Testis (tissue), 2 donors: Measurements from ENCODE around the gene CD83.

Experiments used
- POLR2A ChIP-seq: fragments of 450-650 bp; IDR thresholded peaks from one replicate; pipeline ENCODE4 v1.6.1; 2017; ENCODE audit warnings: antibody characterized with exemption, mild to moderate bottlenecking, moderate library complexity
- TF ChIP-seq, protein P1 (sequence below), 3 experiments: fragments of 450-650 bp in 2 of 3; fragments of 200-600 bp in 1 of 3; sonication (generic) in 1 of 3; IDR thresholded peaks; one replicate each; pipeline ENCODE4 v1.5.1; 2016 to 2019; ENCODE audit warnings: antibody characterized with exemption in 3 of 3, mild to moderate bottlenecking in 2 of 3, moderate library complexity in 1 of 3

GRCh38 chr6:14079971-14080370 lies 37.6 kb upstream of the CD83 start:
- TF ChIP-seq, protein P1, sequence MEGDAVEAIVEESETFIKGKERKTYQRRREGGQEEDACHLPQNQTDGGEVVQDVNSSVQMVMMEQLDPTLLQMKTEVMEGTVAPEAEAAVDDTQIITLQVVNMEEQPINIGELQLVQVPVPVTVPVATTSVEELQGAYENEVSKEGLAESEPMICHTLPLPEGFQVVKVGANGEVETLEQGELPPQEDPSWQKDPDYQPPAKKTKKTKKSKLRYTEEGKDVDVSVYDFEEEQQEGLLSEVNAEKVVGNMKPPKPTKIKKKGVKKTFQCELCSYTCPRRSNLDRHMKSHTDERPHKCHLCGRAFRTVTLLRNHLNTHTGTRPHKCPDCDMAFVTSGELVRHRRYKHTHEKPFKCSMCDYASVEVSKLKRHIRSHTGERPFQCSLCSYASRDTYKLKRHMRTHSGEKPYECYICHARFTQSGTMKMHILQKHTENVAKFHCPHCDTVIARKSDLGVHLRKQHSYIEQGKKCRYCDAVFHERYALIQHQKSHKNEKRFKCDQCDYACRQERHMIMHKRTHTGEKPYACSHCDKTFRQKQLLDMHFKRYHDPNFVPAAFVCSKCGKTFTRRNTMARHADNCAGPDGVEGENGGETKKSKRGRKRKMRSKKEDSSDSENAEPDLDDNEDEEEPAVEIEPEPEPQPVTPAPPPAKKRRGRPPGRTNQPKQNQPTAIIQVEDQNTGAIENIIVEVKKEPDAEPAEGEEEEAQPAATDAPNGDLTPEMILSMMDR (IDR thresholded peaks at IDR 0.05), result no peak
- TF ChIP-seq POLR2A, result no peak
